ENCODE results near the gene TCP10L. TPM values are rescaled to one million over a fixed set of nuclear protein-coding genes. Genes with fewer than 3 reads are reported as not detected.

TCP10L gene
- polyA plus RNA-seq, 3 donors from 2014 or later: 0.31 to 0.75 TPM; not detected in 1

GRCh38 chr21:32602099-32602498 is 16.8 kb upstream of the TCP10L start:
- H3K27ac Mint-ChIP-seq: peak overlapping the region in 1 of 6 donors; percentile 17
- no peaks in the 10 kb centered on the region for H3K9me3 Mint-ChIP-seq
- DNase-seq: no peak
- H3K4me3 Mint-ChIP-seq: no peak overlapping the region
- H3K27me3 Mint-ChIP-seq (ENCODE audit: low read depth in 3 of 3): peaks cover 0 to 2% (median 2%) of the 10 kb centered on the region in 3 donors
- no peaks in the 10 kb centered on the region for H3K4me1 Mint-ChIP-seq
- H3K36me3 Mint-ChIP-seq: peaks cover 11 to 43% (median 41%) of the 10 kb centered on the region in 3 donors

- no peak for DNase-seq
- Mint-ChIP-seq H3K4me1 (no peaks in the 10 kb centered on the region), H3K4me3 (no peak overlapping the region), H3K36me3 (peaks cover 4 to 28% (median 27%) of the 10 kb centered on the region in 3 donors), H3K27ac (peak overlapping the region in 1 of 6 donors; percentile 3), H3K9me3 (no peaks in the 10 kb centered on the region), H3K27me3 (ENCODE audit: low read depth in 3 of 3) (peaks cover 0 to 4% (median 0%) of the 10 kb centered on the region in 3 donors)
Observed at GRCh38 chr21:32599526-32599925, 14.2 kb upstream of the TCP10L start.

GRCh38 chr21:32599091-32599490 is 13.8 kb upstream of the TCP10L start:
- no peak for DNase-seq
- Mint-ChIP-seq H3K4me1 (no peaks in the 10 kb centered on the region), H3K9me3 (no peaks in the 10 kb centered on the region), H3K4me3 (no peak overlapping the region), H3K27me3 (ENCODE audit: low read depth in 3 of 3) (peaks cover 0 to 4% (median 0%) of the 10 kb centered on the region in 3 donors), H3K36me3 (peaks cover 4 to 25% (median 23%) of the 10 kb centered on the region in 3 donors), H3K27ac (peak overlapping the region in 1 of 6 donors; percentile 3)

- Mint-ChIP-seq H3K27me3 (ENCODE audit: low read depth in 3 of 3) (peaks cover 0 to 4% (median 0%) of the 10 kb centered on the region in 3 donors), H3K9me3 (no peaks in the 10 kb centered on the region), H3K27ac (peak overlapping the region in 1 of 6 donors; percentile 80), H3K4me3 (no peak overlapping the region), H3K36me3 (peaks cover 0 to 13% (median 12%) of the 10 kb centered on the region in 3 donors), H3K4me1 (no peaks in the 10 kb centered on the region)
- no peak for DNase-seq
Observed at GRCh38 chr21:32597205-32597604, 11.9 kb upstream of the TCP10L start.

GRCh38 chr21:32595431-32595830 is 10.1 kb upstream of the TCP10L start:
- Mint-ChIP-seq H3K27me3 (ENCODE audit: low read depth in 3 of 3) (peaks cover 0 to 2% (median 2%) of the 10 kb centered on the region in 3 donors), H3K4me1 (no peaks in the 10 kb centered on the region), H3K4me3 (no peak overlapping the region), H3K36me3 (peaks cover 0 to 5% (median 5%) of the 10 kb centered on the region in 3 donors), H3K27ac (peak overlapping the region in 1 of 6 donors; percentile 17), H3K9me3 (no peaks in the 10 kb centered on the region)
- no peak for DNase-seq

- no peak for DNase-seq
- peaks cover 0 to 4% (median 2%) of the 10 kb centered on the region in 3 donors for H3K27me3 Mint-ChIP-seq (ENCODE audit: low read depth in 3 of 3)
- H3K9me3 Mint-ChIP-seq: no peaks in the 10 kb centered on the region
- no peaks in the 10 kb centered on the region for H3K4me1 Mint-ChIP-seq
- no peak overlapping the region for H3K4me3 Mint-ChIP-seq
- H3K27ac Mint-ChIP-seq: no peak overlapping the region
- no peaks in the 10 kb centered on the region for H3K36me3 Mint-ChIP-seq
Observed at GRCh38 chr21:32593690-32594089, 8.4 kb upstream of the TCP10L start.

GRCh38 chr21:32592929-32593502 is 7.7 kb upstream of the TCP10L start:
- H3K27ac Mint-ChIP-seq: no peak overlapping the region
- peaks cover 0 to 4% (median 2%) of the 10 kb centered on the region in 3 donors for H3K27me3 Mint-ChIP-seq (ENCODE audit: low read depth in 3 of 3)
- no peaks in the 10 kb centered on the region for H3K9me3 Mint-ChIP-seq
- H3K4me1 Mint-ChIP-seq: no peaks in the 10 kb centered on the region
- no peak overlapping the region for H3K4me3 Mint-ChIP-seq
- no peaks in the 10 kb centered on the region for H3K36me3 Mint-ChIP-seq
- DNase-seq: no peak

- DNase-seq: no peak
- Mint-ChIP-seq H3K9me3 (no peaks in the 10 kb centered on the region), H3K36me3 (peaks cover 0 to 2% (median 0%) of the 10 kb centered on the region in 3 donors), H3K27ac (no peak overlapping the region), H3K27me3 (ENCODE audit: low read depth in 3 of 3) (peaks cover 0 to 2% (median 2%) of the 10 kb centered on the region in 3 donors), H3K4me1 (no peaks in the 10 kb centered on the region), H3K4me3 (no peak overlapping the region)
Observed at GRCh38 chr21:32590130-32590529, 4.8 kb upstream of the TCP10L start.

- no peak overlapping the region for H3K4me3 Mint-ChIP-seq
- no peak for DNase-seq
- H3K9me3 Mint-ChIP-seq: no peaks in the 10 kb centered on the region
- H3K36me3 Mint-ChIP-seq: peaks cover 0 to 3% (median 0%) of the 10 kb centered on the region in 3 donors
- H3K27ac Mint-ChIP-seq: no peak overlapping the region
- H3K27me3 Mint-ChIP-seq (ENCODE audit: low read depth in 3 of 3): peaks cover 0 to 8% (median 2%) of the 10 kb centered on the region in 3 donors
- H3K4me1 Mint-ChIP-seq: no peaks in the 10 kb centered on the region
Observed at GRCh38 chr21:32587651-32588050, 2.3 kb upstream of the TCP10L start.

GRCh38 chr21:32587120-32587519 is 1.8 kb upstream of the TCP10L start:
- Mint-ChIP-seq H3K36me3 (peaks cover 0 to 3% (median 0%) of the 10 kb centered on the region in 3 donors), H3K9me3 (no peaks in the 10 kb centered on the region), H3K27ac (no peak overlapping the region)

GRCh38 chr21:32585970-32586369 is 647 bp upstream of the TCP10L start:
- H3K27ac Mint-ChIP-seq: no peak overlapping the region
- H3K4me1 Mint-ChIP-seq: no peaks in the 10 kb centered on the region
- no peak for DNase-seq
- peaks cover 0 to 3% (median 0%) of the 10 kb centered on the region in 3 donors for H3K36me3 Mint-ChIP-seq
- no peak overlapping the region for H3K4me3 Mint-ChIP-seq
- H3K27me3 Mint-ChIP-seq (ENCODE audit: low read depth in 3 of 3): peaks cover 0 to 8% (median 1%) of the 10 kb centered on the region in 3 donors
- H3K9me3 Mint-ChIP-seq: no peaks in the 10 kb centered on the region

More at GRCh38 chr21:32587120-32587519, 1.8 kb upstream of the TCP10L start:
- no peak for DNase-seq
- Mint-ChIP-seq H3K27me3 (ENCODE audit: low read depth in 3 of 3) (peaks cover 0 to 8% (median 2%) of the 10 kb centered on the region in 3 donors), H3K4me1 (no peaks in the 10 kb centered on the region), H3K4me3 (no peak overlapping the region)

- Mint-ChIP-seq H3K27me3 (ENCODE audit: low read depth in 3 of 3) (peaks cover 0 to 6% (median 0%) of the 10 kb centered on the region in 3 donors), H3K27ac (no peak overlapping the region), H3K9me3 (peaks cover 0 to 2% (median 0%) of the 10 kb centered on the region in 6 donors), H3K4me3 (no peak overlapping the region), H3K36me3 (peaks cover 0 to 6% (median 0%) of the 10 kb centered on the region in 3 donors), H3K4me1 (no peaks in the 10 kb centered on the region)
- DNase-seq: no peak
Observed at GRCh38 chr21:32584472-32584871, 851 bp downstream of the TCP10L start.

- no peak overlapping the region for H3K4me3 Mint-ChIP-seq
- peaks cover 0 to 6% (median 5%) of the 10 kb centered on the region in 3 donors for H3K36me3 Mint-ChIP-seq
- no peak overlapping the region for H3K27ac Mint-ChIP-seq
- peaks cover 0 to 9% (median 0%) of the 10 kb centered on the region in 3 donors for H3K27me3 Mint-ChIP-seq (ENCODE audit: low read depth in 3 of 3)
- H3K9me3 Mint-ChIP-seq: peaks cover 0 to 2% (median 0%) of the 10 kb centered on the region in 6 donors
- DNase-seq: no peak
- no peaks in the 10 kb centered on the region for H3K4me1 Mint-ChIP-seq
Observed at GRCh38 chr21:32581732-32582131, 3.6 kb downstream of the TCP10L start.

- Mint-ChIP-seq H3K27ac (no peak overlapping the region), H3K4me1 (no peaks in the 10 kb centered on the region), H3K4me3 (no peak overlapping the region), H3K27me3 (ENCODE audit: low read depth in 3 of 3) (peaks cover 0 to 9% (median 0%) of the 10 kb centered on the region in 3 donors), H3K36me3 (peaks cover 0 to 6% (median 5%) of the 10 kb centered on the region in 3 donors), H3K9me3 (peaks cover 0 to 2% (median 0%) of the 10 kb centered on the region in 6 donors)
- DNase-seq: no peak
Observed at GRCh38 chr21:32580949-32581348, 4.4 kb downstream of the TCP10L start.
